Calu3 (cell line): ENCODE measurements around the gene LSM11. TPM values are rescaled to one million over a fixed set of nuclear protein-coding genes. Genes with fewer than 3 reads are reported as not detected.

Experiments used
- BruUV-seq: library from RNA; stranded (reverse); fragments of 400-500 nt; replicated peaks from 2 replicates; lab custom pipeline; 2021; lab: Mats Ljungman, UMichigan
- CTCF ChIA-PET: fragments of 300-600 bp; sonication (Branson Sonifier 250); formaldehyde crosslinking; loops from one replicate; lab custom pipeline; 2022; ENCODE audit warnings: antibody characterized with exemption; lab: Charles Lee
- DNase-seq: peaks from one replicate; pipeline ENCODE4 v3.0.0; 2022
- H3K27ac Mint-ChIP-seq: one replicate; pipeline ENCODE4 v1.8.0; 2022; ENCODE audit warnings: mixed read lengths; ENCODE audit not compliant: unreplicated experiment
- H3K27me3 Mint-ChIP-seq: one replicate; pipeline ENCODE4 v1.8.0; 2022; ENCODE audit warnings: mixed read lengths; ENCODE audit not compliant: unreplicated experiment
- H3K36me3 Mint-ChIP-seq: one replicate; pipeline ENCODE4 v1.8.0; 2022; ENCODE audit warnings: mild to moderate bottlenecking, moderate library complexity, mixed read lengths; ENCODE audit not compliant: insufficient read depth, unreplicated experiment
- H3K4me1 Mint-ChIP-seq: one replicate; pipeline ENCODE4 v1.8.0; 2022; ENCODE audit warnings: mild to moderate bottlenecking, low read depth, mixed read lengths; ENCODE audit not compliant: unreplicated experiment
- H3K4me3 Mint-ChIP-seq: one replicate; pipeline ENCODE4 v1.8.0; 2022; ENCODE audit warnings: mild to moderate bottlenecking, low read depth, moderate library complexity, mixed read lengths; ENCODE audit not compliant: unreplicated experiment
- H3K9me3 Mint-ChIP-seq: one replicate; pipeline ENCODE4 v1.8.0; 2022; ENCODE audit warnings: low read depth, mixed read lengths; ENCODE audit not compliant: unreplicated experiment
- intact Hi-C: fragments of 100-400 bp; cut with micrococcal nuclease; formaldehyde crosslinking; loops from one replicate; pipeline ENCODE4 v1.10.0; 2022; ENCODE audit not compliant: unreplicated experiment
- total RNA-seq: library from RNA; stranded (reverse); gene quantifications from 2 replicates; pipeline ENCODE4 v1.2.3, GENCODE V29; 2022
- TF ChIP-seq, protein P1 (sequence below): fragments of 200-600 bp; IDR thresholded peaks from one replicate; pipeline ENCODE4 v1.8.0; 2022; ENCODE audit warnings: antibody characterized with exemption; ENCODE audit not compliant: unreplicated experiment

The LSM11 gene
- total RNA-seq, 1 experiment from 2014 or later, result 4.6 TPM

DNA sequence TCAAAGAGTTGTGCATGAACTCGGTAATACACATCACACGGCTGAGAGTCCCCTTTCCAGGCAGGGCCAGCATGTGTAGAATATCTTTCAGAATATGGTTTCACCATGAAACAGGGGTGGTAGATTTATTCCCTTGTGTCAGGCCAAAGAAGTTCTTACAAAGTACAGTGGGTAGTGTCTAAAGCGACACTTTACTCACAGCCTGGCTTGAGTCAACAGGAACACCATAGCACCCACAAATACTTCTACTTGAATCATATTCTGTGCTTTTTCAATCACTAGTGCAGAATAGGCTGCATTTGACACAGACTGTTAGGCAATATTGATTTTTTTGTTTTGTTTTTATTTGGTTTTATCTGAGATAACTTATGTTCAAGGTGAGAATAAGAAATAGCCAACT is 12.6 kb downstream of the LSM11 start:
- no peaks in the 10 kb centered on the region for H3K27me3 Mint-ChIP-seq
- H3K4me1 Mint-ChIP-seq, result no peaks in the 10 kb centered on the region
- H3K27ac Mint-ChIP-seq, result no peak overlapping the region
- CTCF ChIA-PET, result no interaction called here
- H3K36me3 Mint-ChIP-seq, result no peaks in the 10 kb centered on the region
- H3K4me3 Mint-ChIP-seq, result no peak overlapping the region
- no TSS peak for BruUV-seq
- no peaks in the 10 kb centered on the region for H3K9me3 Mint-ChIP-seq
- DNase-seq, result no peak
- intact Hi-C loops, result no loop called here
- TF ChIP-seq, protein P1, sequence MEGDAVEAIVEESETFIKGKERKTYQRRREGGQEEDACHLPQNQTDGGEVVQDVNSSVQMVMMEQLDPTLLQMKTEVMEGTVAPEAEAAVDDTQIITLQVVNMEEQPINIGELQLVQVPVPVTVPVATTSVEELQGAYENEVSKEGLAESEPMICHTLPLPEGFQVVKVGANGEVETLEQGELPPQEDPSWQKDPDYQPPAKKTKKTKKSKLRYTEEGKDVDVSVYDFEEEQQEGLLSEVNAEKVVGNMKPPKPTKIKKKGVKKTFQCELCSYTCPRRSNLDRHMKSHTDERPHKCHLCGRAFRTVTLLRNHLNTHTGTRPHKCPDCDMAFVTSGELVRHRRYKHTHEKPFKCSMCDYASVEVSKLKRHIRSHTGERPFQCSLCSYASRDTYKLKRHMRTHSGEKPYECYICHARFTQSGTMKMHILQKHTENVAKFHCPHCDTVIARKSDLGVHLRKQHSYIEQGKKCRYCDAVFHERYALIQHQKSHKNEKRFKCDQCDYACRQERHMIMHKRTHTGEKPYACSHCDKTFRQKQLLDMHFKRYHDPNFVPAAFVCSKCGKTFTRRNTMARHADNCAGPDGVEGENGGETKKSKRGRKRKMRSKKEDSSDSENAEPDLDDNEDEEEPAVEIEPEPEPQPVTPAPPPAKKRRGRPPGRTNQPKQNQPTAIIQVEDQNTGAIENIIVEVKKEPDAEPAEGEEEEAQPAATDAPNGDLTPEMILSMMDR, result no peak

DNA sequence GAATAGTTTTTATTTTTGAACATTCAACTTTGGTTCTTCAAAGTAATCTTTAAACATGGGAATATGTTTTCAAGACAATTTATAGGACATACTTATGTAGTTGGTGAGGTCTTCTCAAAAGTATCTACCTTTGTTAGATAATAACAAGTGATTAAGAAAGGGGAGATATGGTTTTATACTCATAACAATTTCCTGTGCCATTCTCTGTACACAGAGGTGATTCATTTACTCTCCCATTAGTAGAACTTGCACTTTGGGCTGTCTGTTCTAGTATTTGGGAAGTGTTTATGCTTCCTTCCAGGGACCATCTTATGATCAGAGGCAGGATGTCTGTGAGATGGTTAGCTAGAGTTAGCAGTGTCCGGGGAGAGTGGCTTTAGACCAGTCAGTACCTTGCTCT is 15.2 kb downstream of the LSM11 start:
- BruUV-seq, result no TSS peak
- no peak overlapping the region for H3K4me3 Mint-ChIP-seq
- CTCF ChIA-PET, result no interaction called here
- no peaks in the 10 kb centered on the region for H3K36me3 Mint-ChIP-seq
- TF ChIP-seq, protein P1, result no peak
- H3K9me3 Mint-ChIP-seq, result no peaks in the 10 kb centered on the region
- H3K4me1 Mint-ChIP-seq, result no peaks in the 10 kb centered on the region
- no peak overlapping the region for H3K27ac Mint-ChIP-seq
- intact Hi-C loops, result no loop called here
- no peak for DNase-seq
- H3K27me3 Mint-ChIP-seq, result no peaks in the 10 kb centered on the region

DNA sequence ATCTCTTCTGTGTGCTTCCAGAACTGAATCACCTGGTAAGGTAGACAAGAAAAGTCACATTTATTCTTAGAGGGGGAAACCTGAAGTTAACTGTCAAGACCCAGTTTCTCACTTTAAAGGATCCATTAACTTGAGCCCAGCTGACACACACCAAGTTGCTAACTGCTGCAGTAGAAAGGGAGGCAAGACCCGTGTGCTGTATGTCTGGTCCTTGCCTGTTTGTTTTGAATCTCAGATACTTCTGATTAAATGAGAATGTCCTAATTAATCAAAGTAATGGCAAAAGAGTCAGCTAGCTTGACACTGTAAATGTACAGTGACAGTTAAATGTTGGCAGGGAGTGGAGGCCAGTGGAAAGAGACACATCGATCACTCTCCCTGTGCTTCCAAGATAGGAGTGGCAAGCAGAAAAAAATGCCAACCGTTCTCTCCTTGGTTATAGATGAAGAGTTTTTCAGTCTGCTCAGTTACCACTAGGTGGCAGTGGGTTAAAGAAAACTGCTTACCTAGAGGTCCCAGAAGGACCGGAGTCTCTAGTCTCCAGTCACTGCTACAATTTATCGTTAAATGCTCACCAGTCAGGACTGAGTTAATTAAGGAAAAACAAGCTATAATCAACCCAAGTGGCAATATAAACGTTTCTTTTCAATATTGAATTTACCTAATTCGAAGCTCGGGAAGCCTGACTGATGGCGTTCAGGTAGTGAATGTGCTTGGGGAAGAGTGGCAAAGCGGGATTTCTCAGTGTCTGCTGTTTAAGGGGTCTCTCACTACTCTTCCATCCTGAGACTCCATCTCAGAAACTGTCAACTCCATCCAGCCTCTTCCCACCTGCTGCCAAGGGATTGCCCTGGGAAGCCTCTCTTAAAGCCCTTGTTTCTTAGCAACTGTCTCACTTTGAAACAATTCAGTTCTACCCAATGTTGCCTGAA is 18.4 kb downstream of the LSM11 start:
- H3K4me1 Mint-ChIP-seq, result no peaks in the 10 kb centered on the region
- no peaks in the 10 kb centered on the region for H3K36me3 Mint-ChIP-seq
- intact Hi-C loops, result loop anchor here (1.0 to 10.0 kb wide), 5 partner anchors 187 to 1371 kb away; no protein-coding TSS in a partner anchor
- CTCF ChIA-PET, result no interaction called here
- H3K9me3 Mint-ChIP-seq, result no peaks in the 10 kb centered on the region
- BruUV-seq, result no TSS peak
- no peaks in the 10 kb centered on the region for H3K27me3 Mint-ChIP-seq
- H3K27ac Mint-ChIP-seq, result no peak overlapping the region
- H3K4me3 Mint-ChIP-seq, result no peak overlapping the region
- TF ChIP-seq, protein P1, result peak; percentile 58
- DNase-seq, result peak; percentile 62

DNA sequence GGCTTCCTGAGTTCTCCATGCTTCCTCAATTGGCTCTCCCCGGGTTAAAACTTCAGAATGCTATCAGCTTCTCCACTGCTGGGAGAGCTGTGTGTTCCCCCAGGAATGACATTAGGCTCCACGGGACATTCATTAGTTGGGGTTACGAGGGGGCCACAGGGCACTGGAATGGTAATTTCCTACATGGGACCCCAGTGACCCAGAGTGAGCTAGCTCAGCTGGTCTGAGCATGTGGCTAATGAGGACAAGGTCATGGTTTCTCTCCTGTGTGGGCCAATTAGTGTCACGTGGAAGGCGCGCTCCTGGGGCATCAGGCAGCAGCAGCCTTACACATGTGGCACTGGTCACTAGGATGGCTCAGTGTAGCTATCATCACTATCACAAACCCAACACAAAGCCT is 21.0 kb downstream of the LSM11 start:
- TF ChIP-seq, protein P1, result no peak
- DNase-seq, result no peak
- CTCF ChIA-PET, result interaction anchor here (0.6 kb wide), 1 partner anchor 312 kb away, joined by 3 read pairs; no protein-coding TSS in a partner anchor
- H3K4me3 Mint-ChIP-seq, result no peak overlapping the region
- H3K27ac Mint-ChIP-seq, result no peak overlapping the region
- intact Hi-C loops, result loop anchor here (5.0 to 10.0 kb wide), 2 partner anchors 410 to 928 kb away; no protein-coding TSS in a partner anchor
- H3K27me3 Mint-ChIP-seq, result no peaks in the 10 kb centered on the region
- H3K4me1 Mint-ChIP-seq, result peaks cover 8% of the 10 kb centered on the region
- H3K36me3 Mint-ChIP-seq, result peaks cover 6% of the 10 kb centered on the region
- BruUV-seq, result no TSS peak
- no peaks in the 10 kb centered on the region for H3K9me3 Mint-ChIP-seq
